Neural cell (in vitro differentiated cells): ENCODE results near the gene PRODH. TPM values are rescaled to one million over a fixed set of nuclear protein-coding genes. Genes with fewer than 3 reads are reported as not detected.

Experiments used
- H2AFZ ChIP-seq: fragments of 200-600, 300-800 bp; sonication (generic), shearing (Covaris generic); 2 replicates; pipeline ENCODE4 v1.6.0; 2014; ENCODE audit warnings: low read depth, mild to moderate bottlenecking, antibody characterized with exemption, low read length, moderate library complexity
- H3F3A ChIP-seq: fragments of 200-600 bp; shearing (Covaris generic); 2 replicates; pipeline ENCODE4 v1.6.1; 2016; ENCODE audit warnings: mild to moderate bottlenecking, moderate library complexity, mixed read lengths, antibody characterized with exemption, low read length; ENCODE audit not compliant: insufficient read depth, poor library complexity, severe bottlenecking
- H3K27ac ChIP-seq: fragments of 200-600, 300-800 bp; sonication (generic), shearing (Covaris generic); 2 replicates; pipeline ENCODE4 v1.5.1; 2014; ENCODE audit warnings: mild to moderate bottlenecking, low read length, moderate library complexity
- H3K27me3 ChIP-seq: fragments of 300-800, 200-600 bp; sonication (generic), shearing (Covaris generic); 2 replicates; pipeline ENCODE4 v1.6.0; 2014; ENCODE audit warnings: mild to moderate bottlenecking, low read depth, low read length, moderate library complexity; ENCODE audit not compliant: insufficient read depth
- H3K36me3 ChIP-seq: fragments of 300-800, 200-600 bp; sonication (generic), shearing (Covaris generic); 2 replicates; pipeline ENCODE4 v1.5.1; 2014; ENCODE audit warnings: mild to moderate bottlenecking, antibody characterized with exemption, low read length, moderate library complexity; ENCODE audit not compliant: insufficient read depth
- H3K4me2 ChIP-seq: fragments of 300-800, 200-600 bp; sonication (generic), shearing (Covaris generic); 2 replicates; pipeline ENCODE4 v1.6.0; 2014; ENCODE audit warnings: mild to moderate bottlenecking, low read length
- H3K4me3 ChIP-seq: fragments of 300-800, 200-600 bp; sonication (generic), shearing (Covaris generic); 2 replicates; pipeline ENCODE4 v1.5.1; 2014; ENCODE audit warnings: mild to moderate bottlenecking, low read length, moderate library complexity
- H3K79me2 ChIP-seq: fragments of 200-600 bp; shearing (Covaris generic); replicated peaks from 2 replicates; pipeline ENCODE4 v1.6.0; 2014; ENCODE audit warnings: mild to moderate bottlenecking, low read length, moderate library complexity; ENCODE audit not compliant: insufficient read depth
- H3K9ac ChIP-seq: fragments of 300-800, 200-600 bp; sonication (generic), shearing (Covaris generic); 2 replicates; pipeline ENCODE4 v1.6.1; 2016; ENCODE audit warnings: mild to moderate bottlenecking, low read length, mixed read lengths
- H3K9me2 ChIP-seq: fragments of 200-600 bp; shearing (Covaris generic); 2 replicates; pipeline ENCODE4 v1.6.1; 2016; ENCODE audit warnings: mild to moderate bottlenecking, low read length, mixed read lengths; ENCODE audit not compliant: insufficient read depth
- H3K9me3 ChIP-seq: fragments of 200-600, 300-800 bp; sonication (generic), shearing (Covaris generic); 2 replicates; pipeline ENCODE4 v1.6.1; 2016; ENCODE audit warnings: mild to moderate bottlenecking, mixed run types, low read length, moderate library complexity, mixed read lengths
- H4K20me1 ChIP-seq: fragments of 200-600 bp; shearing (Covaris generic); 2 replicates; pipeline ENCODE4 v1.6.1; 2016; ENCODE audit warnings: mild to moderate bottlenecking, mixed run types; ENCODE audit not compliant: insufficient read depth
- EP300 ChIP-seq: fragments of 450-650 bp; conservative IDR thresholded peaks from 2 replicates; pipeline ENCODE4 v1.6.1; 2014; ENCODE audit warnings: antibody characterized with exemption, mild to moderate bottlenecking, moderate library complexity; ENCODE audit not compliant: poor library complexity, severe bottlenecking
- EZH2 ChIP-seq: fragments of 200-600, 300-800 bp; shearing (Covaris generic), sonication (generic); IDR thresholded peaks from 2 replicates; pipeline ENCODE4 v1.6.1; 2014; ENCODE audit warnings: antibody characterized with exemption, low read length, borderline replicate concordance, mild to moderate bottlenecking; ENCODE audit not compliant: insufficient read depth, poor library complexity, severe bottlenecking
- MXI1 ChIP-seq: fragments of 450-650 bp; conservative IDR thresholded peaks from 2 replicates; pipeline ENCODE4 v1.6.1; 2014; ENCODE audit warnings: antibody characterized with exemption, mild to moderate bottlenecking; ENCODE audit not compliant: poor library complexity, severe bottlenecking
- POLR2AphosphoS5 ChIP-seq: IDR thresholded peaks from 2 replicates; pipeline ENCODE4 v1.6.1; 2012
- RAD21 ChIP-seq: fragments of 450-650 bp; conservative IDR thresholded peaks from 2 replicates; pipeline ENCODE4 v1.6.1; 2014; ENCODE audit warnings: antibody characterized with exemption, mild to moderate bottlenecking, moderate library complexity
- SMC3 ChIP-seq: fragments of 450-650 bp; conservative IDR thresholded peaks from 2 replicates; pipeline ENCODE4 v1.6.1; 2014; ENCODE audit warnings: antibody characterized with exemption, mild to moderate bottlenecking, moderate library complexity; ENCODE audit not compliant: poor library complexity
- TAF1 ChIP-seq: IDR thresholded peaks from 2 replicates; pipeline ENCODE4 v1.6.1; 2012; ENCODE audit warnings: low read depth
- polyA plus RNA-seq: library from polyadenylated mRNA; depleted of rRNA; stranded (reverse); fragments of >200 nt; gene quantifications from 2 replicates; pipeline ENCODE4 v1.2.3, GENCODE V29; 2014
- TF ChIP-seq, protein P1 (sequence below): fragments of 450-650 bp; IDR thresholded peaks from 2 replicates; pipeline ENCODE4 v1.5.1; 2014; ENCODE audit warnings: antibody characterized with exemption, mild to moderate bottlenecking, moderate library complexity; ENCODE audit not compliant: poor library complexity, severe bottlenecking
- TF ChIP-seq, protein P2 (sequence below): IDR thresholded peaks from 2 replicates; pipeline ENCODE4 v1.6.1; 2012; ENCODE audit warnings: borderline replicate concordance

PRODH gene
- polyA plus RNA-seq, 1 donor from 2014 or later: 0.31 TPM

DNA sequence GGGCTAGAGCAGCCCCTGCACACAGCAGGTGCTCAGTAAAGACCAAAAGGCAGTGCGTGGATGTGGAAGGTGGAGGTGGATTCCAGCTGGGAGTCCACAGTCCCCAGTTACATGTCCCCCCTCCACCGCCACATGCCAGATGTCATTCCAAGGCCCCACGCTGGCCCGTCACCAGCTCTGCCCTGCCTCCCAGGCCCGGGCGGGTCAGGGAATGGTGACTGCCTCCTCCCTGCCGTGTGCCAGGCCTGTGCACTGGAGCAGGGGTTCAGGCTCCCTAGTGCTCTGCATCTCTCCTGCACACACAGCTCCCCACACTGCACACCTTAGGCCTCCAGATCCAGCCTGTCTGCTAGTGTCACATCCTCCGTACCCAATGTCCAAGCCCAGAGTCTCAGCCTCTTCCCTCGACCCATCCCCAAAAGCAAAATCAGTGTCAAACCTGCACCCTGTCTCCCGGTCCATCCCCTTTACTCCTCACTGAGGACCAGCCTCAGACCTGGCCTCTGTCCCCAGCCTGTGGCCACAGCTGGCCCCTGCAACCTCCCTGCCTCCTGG lies 40.2 kb upstream of the PRODH start:
- Histone ChIP-seq H2AFZ (no peak overlapping the region), H3K9me2 (no peaks in the 10 kb centered on the region), H3K27me3 (no peaks in the 10 kb centered on the region), H4K20me1 (no peaks in the 10 kb centered on the region), H3K9ac (no peak overlapping the region), H3K4me2 (no peak overlapping the region), H3K36me3 (no peaks in the 10 kb centered on the region), H3K4me3 (no peak overlapping the region), H3F3A (no peaks in the 10 kb centered on the region), H3K9me3 (peaks cover 4% of the 10 kb centered on the region), H3K79me2 (peaks cover 1% of the 10 kb centered on the region), H3K27ac (no peak overlapping the region)
- no peak for TF ChIP-seq EP300
- TF ChIP-seq RAD21: no peak

DNA sequence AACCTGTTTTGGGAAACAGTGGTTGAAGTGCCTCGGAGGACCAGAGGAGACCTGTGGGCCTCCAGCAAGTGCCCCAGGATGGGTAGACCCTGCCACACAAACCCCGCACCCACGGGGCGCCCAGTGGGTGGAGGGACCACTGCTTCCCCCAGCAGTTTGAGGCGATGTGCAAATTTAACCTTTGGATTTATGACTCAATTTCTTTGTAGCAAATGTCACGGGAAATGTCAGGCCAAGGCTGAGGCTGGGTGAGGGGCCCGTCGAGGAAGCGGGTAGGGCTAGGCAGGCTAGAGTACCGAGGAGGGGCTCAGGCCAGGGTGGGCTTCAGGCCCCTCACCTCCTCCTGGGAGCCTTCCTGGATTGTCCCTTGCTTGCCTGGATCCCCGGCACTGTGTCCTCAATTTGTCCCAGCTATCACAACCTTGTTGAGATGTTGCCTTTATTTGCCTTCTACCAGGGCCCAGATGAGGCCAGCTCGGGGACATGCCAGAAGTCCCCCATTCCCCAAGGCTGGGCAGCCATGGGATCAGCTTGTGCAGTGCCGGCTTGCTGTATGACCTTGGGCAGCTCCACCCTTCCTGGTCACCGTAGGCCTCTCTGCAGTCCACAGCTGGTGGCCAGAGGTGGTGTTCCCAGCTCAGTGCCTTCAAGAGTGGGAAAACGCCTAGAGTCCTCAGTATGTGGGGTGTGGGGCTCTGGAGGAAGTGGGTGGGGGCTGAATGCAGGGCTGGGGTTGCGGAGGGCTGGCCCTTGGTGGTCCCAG lies 39.5 kb upstream of the PRODH start:
- no peaks in the 10 kb centered on the region for H3F3A ChIP-seq
- no peaks in the 10 kb centered on the region for H4K20me1 ChIP-seq
- no peaks in the 10 kb centered on the region for H3K27me3 ChIP-seq
- peaks cover 5% of the 10 kb centered on the region for H3K79me2 ChIP-seq
- H3K9ac ChIP-seq: no peak overlapping the region
- H3K4me3 ChIP-seq: no peak overlapping the region
- TF ChIP-seq, protein P1, sequence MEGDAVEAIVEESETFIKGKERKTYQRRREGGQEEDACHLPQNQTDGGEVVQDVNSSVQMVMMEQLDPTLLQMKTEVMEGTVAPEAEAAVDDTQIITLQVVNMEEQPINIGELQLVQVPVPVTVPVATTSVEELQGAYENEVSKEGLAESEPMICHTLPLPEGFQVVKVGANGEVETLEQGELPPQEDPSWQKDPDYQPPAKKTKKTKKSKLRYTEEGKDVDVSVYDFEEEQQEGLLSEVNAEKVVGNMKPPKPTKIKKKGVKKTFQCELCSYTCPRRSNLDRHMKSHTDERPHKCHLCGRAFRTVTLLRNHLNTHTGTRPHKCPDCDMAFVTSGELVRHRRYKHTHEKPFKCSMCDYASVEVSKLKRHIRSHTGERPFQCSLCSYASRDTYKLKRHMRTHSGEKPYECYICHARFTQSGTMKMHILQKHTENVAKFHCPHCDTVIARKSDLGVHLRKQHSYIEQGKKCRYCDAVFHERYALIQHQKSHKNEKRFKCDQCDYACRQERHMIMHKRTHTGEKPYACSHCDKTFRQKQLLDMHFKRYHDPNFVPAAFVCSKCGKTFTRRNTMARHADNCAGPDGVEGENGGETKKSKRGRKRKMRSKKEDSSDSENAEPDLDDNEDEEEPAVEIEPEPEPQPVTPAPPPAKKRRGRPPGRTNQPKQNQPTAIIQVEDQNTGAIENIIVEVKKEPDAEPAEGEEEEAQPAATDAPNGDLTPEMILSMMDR: no peak
- TF ChIP-seq EP300: no peak
- no peak for TF ChIP-seq MXI1
- no peak for TF ChIP-seq POLR2AphosphoS5
- TF ChIP-seq TAF1: no peak
- no peak for TF ChIP-seq SMC3
- TF ChIP-seq EZH2: no peak
- no peak for TF ChIP-seq RAD21
- TF ChIP-seq, protein P2, sequence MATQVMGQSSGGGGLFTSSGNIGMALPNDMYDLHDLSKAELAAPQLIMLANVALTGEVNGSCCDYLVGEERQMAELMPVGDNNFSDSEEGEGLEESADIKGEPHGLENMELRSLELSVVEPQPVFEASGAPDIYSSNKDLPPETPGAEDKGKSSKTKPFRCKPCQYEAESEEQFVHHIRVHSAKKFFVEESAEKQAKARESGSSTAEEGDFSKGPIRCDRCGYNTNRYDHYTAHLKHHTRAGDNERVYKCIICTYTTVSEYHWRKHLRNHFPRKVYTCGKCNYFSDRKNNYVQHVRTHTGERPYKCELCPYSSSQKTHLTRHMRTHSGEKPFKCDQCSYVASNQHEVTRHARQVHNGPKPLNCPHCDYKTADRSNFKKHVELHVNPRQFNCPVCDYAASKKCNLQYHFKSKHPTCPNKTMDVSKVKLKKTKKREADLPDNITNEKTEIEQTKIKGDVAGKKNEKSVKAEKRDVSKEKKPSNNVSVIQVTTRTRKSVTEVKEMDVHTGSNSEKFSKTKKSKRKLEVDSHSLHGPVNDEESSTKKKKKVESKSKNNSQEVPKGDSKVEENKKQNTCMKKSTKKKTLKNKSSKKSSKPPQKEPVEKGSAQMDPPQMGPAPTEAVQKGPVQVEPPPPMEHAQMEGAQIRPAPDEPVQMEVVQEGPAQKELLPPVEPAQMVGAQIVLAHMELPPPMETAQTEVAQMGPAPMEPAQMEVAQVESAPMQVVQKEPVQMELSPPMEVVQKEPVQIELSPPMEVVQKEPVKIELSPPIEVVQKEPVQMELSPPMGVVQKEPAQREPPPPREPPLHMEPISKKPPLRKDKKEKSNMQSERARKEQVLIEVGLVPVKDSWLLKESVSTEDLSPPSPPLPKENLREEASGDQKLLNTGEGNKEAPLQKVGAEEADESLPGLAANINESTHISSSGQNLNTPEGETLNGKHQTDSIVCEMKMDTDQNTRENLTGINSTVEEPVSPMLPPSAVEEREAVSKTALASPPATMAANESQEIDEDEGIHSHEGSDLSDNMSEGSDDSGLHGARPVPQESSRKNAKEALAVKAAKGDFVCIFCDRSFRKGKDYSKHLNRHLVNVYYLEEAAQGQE: no peak
- no peak overlapping the region for H2AFZ ChIP-seq
- no peak overlapping the region for H3K4me2 ChIP-seq
- no peak overlapping the region for H3K27ac ChIP-seq
- no peaks in the 10 kb centered on the region for H3K36me3 ChIP-seq
- peaks cover 4% of the 10 kb centered on the region for H3K9me3 ChIP-seq
- no peaks in the 10 kb centered on the region for H3K9me2 ChIP-seq
